ENCODE data around the gene CCDC197. TPM values are rescaled to one million over a fixed set of nuclear protein-coding genes. Genes with fewer than 3 reads are reported as not detected.
A peak's percentile ranks its signal among the peaks of the same experiment; 100 is the strongest.

CCDC197 gene
- total and polyA plus RNA-seq, 8 donors: not detected

GRCh38 chr14:94036313-94037167, 39.4 kb downstream of the CCDC197 start:
- no peak overlapping the region for H3K27ac ChIP-seq
- no peak overlapping the region for H3K4me3 ChIP-seq
- intact Hi-C loops (cut with DNase I): loop anchor here in 2 of 3 donors (5.0 kb wide), 1 partner anchor 101 kb away; no protein-coding TSS in a partner anchor
- H3K27me3 ChIP-seq: no peaks in the 10 kb centered on the region
- no peaks in the 10 kb centered on the region for H3K9me3 ChIP-seq
- peak; percentile 63 to 83 (median 77) for TF ChIP-seq CTCF (IDR thresholded peaks at IDR 0.05)
- ATAC-seq (peak; percentile 84 to 98 (median 94)), DNase-seq (peak; percentile 55 to 91 (median 72)), FAIRE-seq (no peak)
- 28 to 30% methylated on average over 12 of the region's 12 CpGs for WGBS, 2 donors
- H3K4me1 ChIP-seq: no peaks in the 10 kb centered on the region
- H3K36me3 ChIP-seq: no peaks in the 10 kb centered on the region

GRCh38 chr14:94037954-94038353, 40.9 kb downstream of the CCDC197 start:
- WGBS, 2 donors: 86 to 89% methylated on average over 9 of the region's 9 CpGs
- Histone ChIP-seq H3K9me3 (no peaks in the 10 kb centered on the region), H3K4me1 (no peaks in the 10 kb centered on the region), H3K36me3 (no peaks in the 10 kb centered on the region), H3K4me3 (no peak overlapping the region), H3K27ac (no peak overlapping the region), H3K27me3 (no peaks in the 10 kb centered on the region)
- intact Hi-C loops (cut with DNase I): loop anchor here in 2 of 3 donors (5.0 kb wide), 1 partner anchor 99 kb away; no protein-coding TSS in a partner anchor
- no peak for TF ChIP-seq CTCF (IDR thresholded peaks at IDR 0.05)
- FAIRE-seq: no peak
- ATAC-seq: no peak
- DNase-seq: peak in 1 of 6 donors; percentile 56

GRCh38 chr14:94038510-94038909, 41.4 kb downstream of the CCDC197 start:
- FAIRE-seq (no peak), ATAC-seq (no peak), DNase-seq (no peak)
- Histone ChIP-seq H3K27ac (no peak overlapping the region), H3K9me3 (no peaks in the 10 kb centered on the region), H3K4me3 (no peak overlapping the region), H3K36me3 (no peaks in the 10 kb centered on the region), H3K27me3 (no peaks in the 10 kb centered on the region), H3K4me1 (no peaks in the 10 kb centered on the region)
- 81 to 83% methylated on average over 6 to 7 of the region's 7 CpGs for WGBS, 2 donors
- TF ChIP-seq CTCF (IDR thresholded peaks at IDR 0.05): no peak
- intact Hi-C loops (cut with DNase I): loop anchor here in 2 of 3 donors (5.0 kb wide), 1 partner anchor 99 kb away; no protein-coding TSS in a partner anchor

GRCh38 chr14:94038921-94039629, 42.0 kb downstream of the CCDC197 start:
- H3K4me1 ChIP-seq: no peaks in the 10 kb centered on the region
- FAIRE-seq: no peak
- H3K36me3 ChIP-seq: no peaks in the 10 kb centered on the region
- no peak overlapping the region for H3K27ac ChIP-seq
- WGBS, 2 donors: 79 to 81% methylated on average over 11 of the region's 11 CpGs
- H3K4me3 ChIP-seq: no peak overlapping the region
- DNase-seq: no peak
- ATAC-seq: no peak
- no peak for TF ChIP-seq CTCF (IDR thresholded peaks at IDR 0.05)
- intact Hi-C loops (cut with DNase I): loop anchor here in 2 of 3 donors (5.0 kb wide), 1 partner anchor 98 kb away; no protein-coding TSS in a partner anchor
- H3K27me3 ChIP-seq: no peaks in the 10 kb centered on the region
- H3K9me3 ChIP-seq: no peaks in the 10 kb centered on the region
